K562 (cell line): ENCODE data around the gene B3GALT6. TPM values are rescaled to one million over a fixed set of nuclear protein-coding genes. Genes with fewer than 3 reads are reported as not detected.

Source experiments
- ARHGAP35 ChIP-seq: fragments of 450-650 bp; IDR thresholded peaks from 2 replicates; pipeline ENCODE4 v1.6.1; 2018; ENCODE audit not compliant: partially characterized antibody
- BCLAF1 ChIP-seq, 2 experiments: fragments of 450-650 bp in 1 of 2; IDR thresholded peaks; 2 replicates each; pipeline ENCODE4 v1.6.1; 2011 to 2017; ENCODE audit warnings: low read depth in 2 of 2, antibody characterized with exemption in 1 of 2, borderline replicate concordance in 1 of 2, low read length in 1 of 2, mild to moderate bottlenecking in 1 of 2, mixed read lengths in 1 of 2; ENCODE audit not compliant: control insufficient read depth in 1 of 2
- CBX2 ChIP-seq: fragments of 200-600 bp; sonication (generic); IDR thresholded peaks from one replicate; pipeline ENCODE4 v1.6.1; 2012; ENCODE audit warnings: mild to moderate bottlenecking, low read length, inconsistent platforms; ENCODE audit not compliant: insufficient read depth, poor library complexity, severe bottlenecking
- CCAR2 ChIP-seq: fragments of 200-400 bp; formaldehyde crosslinking; IDR thresholded peaks from 2 replicates; pipeline ENCODE4 v1.6.1; 2017; ENCODE audit warnings: mild to moderate bottlenecking, low read depth, low read length
- E2F8 ChIP-seq: fragments of 450-650 bp; IDR thresholded peaks from 2 replicates; pipeline ENCODE4 v1.7.1; 2018; ENCODE audit warnings: mild to moderate bottlenecking, low read depth; ENCODE audit not compliant: partially characterized antibody
- JUN ChIP-seq, 2 experiments: sonication (generic) in 1 of 2; formaldehyde crosslinking in 1 of 2; IDR thresholded peaks; 2 replicates each; pipeline versions ENCODE4 v1.6.1 to v1.8.0; 2012 to 2022; ENCODE audit warnings: borderline replicate concordance in 2 of 2, mild to moderate bottlenecking in 2 of 2, improper control_type of control experiment in 1 of 2, low read depth in 1 of 2, low read length in 1 of 2, missing genetic modification reagents in 1 of 2
- MCM5 ChIP-seq: fragments of 450-650 bp; IDR thresholded peaks from 2 replicates; pipeline ENCODE4 v1.6.1; 2016; ENCODE audit warnings: low read depth
- MLLT1 ChIP-seq, 2 experiments: fragments of 450-650 bp; IDR thresholded peaks; 2 replicates each; pipeline ENCODE4 v1.6.1; 2016
- PRPF4 ChIP-seq: fragments of 200-400 bp; formaldehyde crosslinking; IDR thresholded peaks from one replicate; pipeline ENCODE4 v1.6.1; 2017; ENCODE audit warnings: low read length, low read depth, mild to moderate bottlenecking; ENCODE audit not compliant: insufficient read depth, poor library complexity, severe bottlenecking
- PURB ChIP-seq: sonication (generic); formaldehyde crosslinking; IDR thresholded peaks from 2 replicates; pipeline ENCODE4 v1.9.0; 2021; ENCODE audit warnings: low read depth, mild to moderate bottlenecking, missing genetic modification reagents
- PYGO2 ChIP-seq: fragments of 450-650 bp; IDR thresholded peaks from 2 replicates; pipeline ENCODE4 v1.6.1; 2016; ENCODE audit warnings: mild to moderate bottlenecking, missing genetic modification characterization, moderate library complexity, missing compliant biosample characterization
- RBM17 ChIP-seq: fragments of 200-400 bp; formaldehyde crosslinking; IDR thresholded peaks from 2 replicates; pipeline ENCODE4 v1.6.1; 2017; ENCODE audit warnings: low read depth, mild to moderate bottlenecking, low read length, borderline replicate concordance
- SUPT5H ChIP-seq: fragments of 450-650 bp; IDR thresholded peaks from 2 replicates; pipeline ENCODE4 v1.6.1; 2016
- TAF9B ChIP-seq: fragments of 450-650 bp; IDR thresholded peaks from 2 replicates; pipeline ENCODE4 v1.6.1; 2018; ENCODE audit warnings: mild to moderate bottlenecking; ENCODE audit not compliant: partially characterized antibody
- XRCC3 ChIP-seq: fragments of 450-650 bp; IDR thresholded peaks from 2 replicates; pipeline ENCODE4 v1.6.1; 2017; ENCODE audit warnings: mild to moderate bottlenecking, moderate library complexity
- ZNF12 ChIP-seq: sonication (generic); formaldehyde crosslinking; IDR thresholded peaks from 2 replicates; pipeline ENCODE4 v1.4.0; 2020; ENCODE audit warnings: mild to moderate bottlenecking, missing genetic modification reagents
- ZNF316 ChIP-seq: fragments of 450-650 bp; IDR thresholded peaks from 2 replicates; pipeline ENCODE4 v1.6.1; 2016
- ZNF77 ChIP-seq: fragments of 250-450 bp; sonication (Bioruptor Pico); IDR thresholded peaks from 2 replicates; pipeline ENCODE4 v1.5.0; 2020
- polyA plus RNA-seq, 8 experiments: library from polyadenylated mRNA; depleted of rRNA in 4 of 8; stranded (reverse) in 5 of 8; unstranded in 3 of 8; fragments of >200 nt; fragmentation: Nextera tagmentation in 2 of 8; fragmentation: Illumina TruSeq in 1 of 8; extraction: Ambion mirVana in 2 of 8; extraction: Trizol in 1 of 8; gene quantifications; 2 replicates each; pipeline versions ENCODE4 v1.2.1 to v1.2.3, GENCODE V29; 2011 to 2014; ENCODE audit warnings: inconsistent platforms in 1 of 8, missing spikeins in 1 of 8
- total RNA-seq, 7 experiments: library from RNA; depleted of rRNA in 6 of 7; stranded (reverse); fragments of >200 nt in 6 of 7; fragmentation: Illumina TruSeq in 2 of 7; extraction: Trizol in 2 of 7; gene quantifications; 2 replicates each; pipeline versions ENCODE4 v1.2.1 to v1.2.3, GENCODE V29; 2011 to 2021; ENCODE audit warnings: low replicate concordance in 1 of 7

The B3GALT6 gene
- total and polyA plus RNA-seq, 9 of the 15 experiments (the other 6 are each of a cell fraction or from before 2014, with no cell fraction given) = 0.68 to 29.8 (median 9.9) TPM

- TF ChIP-seq BCLAF1 (IDR thresholded peaks at IDR 0.05; ENCODE audit: borderline replicate concordance in 1 of 2, control insufficient read depth in 1 of 2, low read depth in 2 of 2, low read length in 1 of 2) (no peak), RBM17 (no peak), TAF9B (no peak), PYGO2 (tag) (no peak), ARHGAP35 (no peak), ZNF316 (no peak), CCAR2 (no peak), PRPF4 (no peak), ZNF77 (CRISPR knock-in tag) (no peak), MLLT1 (IDR thresholded peaks at IDR 0.05) (no peak), CBX2 (no peak), SUPT5H (peak; percentile 86), E2F8 (peak; percentile 84), XRCC3 (no peak), ZNF12 (CRISPR knock-in tag) (no peak), PURB (CRISPR knock-in tag) (no peak), MCM5 (no peak), JUN (IDR thresholded peaks at IDR 0.05; ENCODE audit: borderline replicate concordance, low read depth, low read length) (peak; percentile 52; the same call in 1 of the 2 replicates), JUN (CRISPR knock-in tag; IDR thresholded peaks at IDR 0.05; ENCODE audit: borderline replicate concordance) (peak; percentile 58; the same call in 1 of the 2 replicates)
Measured at GRCh38 chr1:1231400-1232207, 433 bp upstream of the B3GALT6 start, which contains the start of gene SDF4 (continued).
